Chondrocyte (in vitro differentiated cells): ENCODE data around the gene RIOK3. TPM values are rescaled to one million over a fixed set of nuclear protein-coding genes. Genes with fewer than 3 reads are reported as not detected.
A peak's percentile ranks its signal among the peaks of the same experiment; 100 is the strongest.

ENCODE experiments used
- DNase-seq: peaks from one replicate; pipeline ENCODE4 v3.0.0; 2021; ENCODE audit warnings: mixed read lengths, low spot score
- H3K27ac Mint-ChIP-seq: one replicate; pipeline ENCODE4 v1.8.0; 2021; ENCODE audit warnings: mild to moderate bottlenecking, moderate library complexity, mixed read lengths; ENCODE audit not compliant: unreplicated experiment
- H3K27me3 Mint-ChIP-seq: 2 replicates; pipeline ENCODE4 v1.8.0; 2021; ENCODE audit warnings: low read depth, mixed read lengths
- H3K36me3 Mint-ChIP-seq: 2 replicates; pipeline ENCODE4 v1.8.0; 2021; ENCODE audit warnings: low read depth, mixed read lengths
- H3K4me1 Mint-ChIP-seq: 2 replicates; pipeline ENCODE4 v1.8.0; 2021; ENCODE audit warnings: low read depth, mild to moderate bottlenecking, mixed read lengths
- H3K4me3 Mint-ChIP-seq: one replicate; pipeline ENCODE4 v1.8.0; 2021; ENCODE audit warnings: mild to moderate bottlenecking, moderate library complexity, mixed read lengths; ENCODE audit not compliant: unreplicated experiment
- H3K9me3 Mint-ChIP-seq: 2 replicates; pipeline ENCODE4 v1.8.0; 2021; ENCODE audit warnings: low read depth, mixed read lengths
- long read RNA-seq: library from polyadenylated mRNA; stranded (forward); transcript quantifications from one replicate; pipeline ENCODE4 v2.0.0, GENCODE V29; 2021
- total RNA-seq: library from RNA; stranded (reverse); gene quantifications from 3 replicates; pipeline ENCODE4 v1.2.1, GENCODE V29; 2021
- TF ChIP-seq, protein P1 (sequence below): fragments of 200-600 bp; sonication (generic); IDR thresholded peaks from 2 replicates; pipeline ENCODE4 v1.5.0; 2021; ENCODE audit warnings: antibody characterized with exemption, mild to moderate bottlenecking, moderate library complexity

The RIOK3 gene, protein sequence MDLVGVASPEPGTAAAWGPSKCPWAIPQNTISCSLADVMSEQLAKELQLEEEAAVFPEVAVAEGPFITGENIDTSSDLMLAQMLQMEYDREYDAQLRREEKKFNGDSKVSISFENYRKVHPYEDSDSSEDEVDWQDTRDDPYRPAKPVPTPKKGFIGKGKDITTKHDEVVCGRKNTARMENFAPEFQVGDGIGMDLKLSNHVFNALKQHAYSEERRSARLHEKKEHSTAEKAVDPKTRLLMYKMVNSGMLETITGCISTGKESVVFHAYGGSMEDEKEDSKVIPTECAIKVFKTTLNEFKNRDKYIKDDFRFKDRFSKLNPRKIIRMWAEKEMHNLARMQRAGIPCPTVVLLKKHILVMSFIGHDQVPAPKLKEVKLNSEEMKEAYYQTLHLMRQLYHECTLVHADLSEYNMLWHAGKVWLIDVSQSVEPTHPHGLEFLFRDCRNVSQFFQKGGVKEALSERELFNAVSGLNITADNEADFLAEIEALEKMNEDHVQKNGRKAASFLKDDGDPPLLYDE
- 50.3 to 51.5 TPM (median 51.4 TPM) in 3 replicates for total RNA-seq
- long read RNA-seq, full-length matches to known transcripts, result 51 of 56 reads
- long read RNA-seq, partial matches to known transcripts, result 1 of 56 reads
- long read RNA-seq, other reads (novel, unspliced or antisense), result 4 of 56 reads

DNA sequence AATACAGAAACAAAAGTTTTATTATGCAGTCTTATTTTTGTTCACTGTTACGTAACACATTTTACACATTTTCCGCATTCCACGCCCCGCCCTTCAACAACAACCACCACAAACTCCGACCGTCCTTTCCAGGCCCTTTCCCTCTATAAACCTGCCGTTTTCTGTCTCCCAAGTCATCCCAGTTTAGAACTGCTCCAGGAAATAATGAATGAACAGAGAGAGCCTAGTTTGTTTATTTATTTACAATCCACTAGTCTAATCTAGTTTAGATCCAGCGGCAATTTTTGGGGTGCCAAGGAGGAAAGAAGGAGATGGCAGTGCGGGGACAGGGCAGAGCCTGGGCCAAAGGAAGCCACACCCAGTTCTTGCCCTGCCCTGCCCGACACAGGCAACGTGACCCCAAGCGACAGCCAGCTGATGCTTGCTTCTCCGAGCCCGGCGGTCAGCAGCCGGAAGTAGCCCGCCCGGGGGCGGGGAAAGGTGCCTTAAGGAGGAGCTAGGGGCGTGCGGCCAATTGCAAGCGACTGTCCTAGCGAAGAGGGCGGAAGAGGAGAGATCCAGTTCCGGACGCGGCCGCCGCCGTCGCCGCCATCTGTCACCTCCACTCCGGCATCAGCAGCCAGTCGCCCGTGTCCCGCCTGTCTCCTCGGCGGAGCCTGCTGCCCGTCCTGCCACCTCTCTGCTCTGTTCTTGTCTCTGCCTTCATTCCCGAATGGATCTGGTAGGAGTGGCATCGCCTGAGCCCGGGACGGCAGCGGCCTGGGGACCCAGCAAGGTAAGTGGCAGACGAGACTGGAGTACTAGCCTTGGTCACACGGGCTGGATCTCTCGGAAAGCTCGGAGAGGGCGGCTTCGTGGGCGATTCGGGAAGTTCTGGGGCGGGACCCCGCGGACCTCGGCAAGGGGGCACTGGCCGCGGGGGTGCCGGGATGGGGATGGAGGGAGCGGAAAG is at the start of gene RIOK3:
RIOK3 (plus strand) TSS at position 560 of the 952 bp plus-strand sequence; CDS start at position 713, 153 bp downstream.
- DNase-seq, result peak; percentile 98
- peaks cover 45% of the 10 kb centered on the region for H3K4me1 Mint-ChIP-seq
- no peaks in the 10 kb centered on the region for H3K27me3 Mint-ChIP-seq
- H3K36me3 Mint-ChIP-seq, result peaks cover 2% of the 10 kb centered on the region
- H3K4me3 Mint-ChIP-seq, result peak within 1 kb of the TSS; percentile 99
- TF ChIP-seq, protein P1, sequence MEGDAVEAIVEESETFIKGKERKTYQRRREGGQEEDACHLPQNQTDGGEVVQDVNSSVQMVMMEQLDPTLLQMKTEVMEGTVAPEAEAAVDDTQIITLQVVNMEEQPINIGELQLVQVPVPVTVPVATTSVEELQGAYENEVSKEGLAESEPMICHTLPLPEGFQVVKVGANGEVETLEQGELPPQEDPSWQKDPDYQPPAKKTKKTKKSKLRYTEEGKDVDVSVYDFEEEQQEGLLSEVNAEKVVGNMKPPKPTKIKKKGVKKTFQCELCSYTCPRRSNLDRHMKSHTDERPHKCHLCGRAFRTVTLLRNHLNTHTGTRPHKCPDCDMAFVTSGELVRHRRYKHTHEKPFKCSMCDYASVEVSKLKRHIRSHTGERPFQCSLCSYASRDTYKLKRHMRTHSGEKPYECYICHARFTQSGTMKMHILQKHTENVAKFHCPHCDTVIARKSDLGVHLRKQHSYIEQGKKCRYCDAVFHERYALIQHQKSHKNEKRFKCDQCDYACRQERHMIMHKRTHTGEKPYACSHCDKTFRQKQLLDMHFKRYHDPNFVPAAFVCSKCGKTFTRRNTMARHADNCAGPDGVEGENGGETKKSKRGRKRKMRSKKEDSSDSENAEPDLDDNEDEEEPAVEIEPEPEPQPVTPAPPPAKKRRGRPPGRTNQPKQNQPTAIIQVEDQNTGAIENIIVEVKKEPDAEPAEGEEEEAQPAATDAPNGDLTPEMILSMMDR, result peak; percentile 3
- peak within 1 kb of the TSS; percentile 84 for H3K27ac Mint-ChIP-seq
- no peaks in the 10 kb centered on the region for H3K9me3 Mint-ChIP-seq

DNA sequence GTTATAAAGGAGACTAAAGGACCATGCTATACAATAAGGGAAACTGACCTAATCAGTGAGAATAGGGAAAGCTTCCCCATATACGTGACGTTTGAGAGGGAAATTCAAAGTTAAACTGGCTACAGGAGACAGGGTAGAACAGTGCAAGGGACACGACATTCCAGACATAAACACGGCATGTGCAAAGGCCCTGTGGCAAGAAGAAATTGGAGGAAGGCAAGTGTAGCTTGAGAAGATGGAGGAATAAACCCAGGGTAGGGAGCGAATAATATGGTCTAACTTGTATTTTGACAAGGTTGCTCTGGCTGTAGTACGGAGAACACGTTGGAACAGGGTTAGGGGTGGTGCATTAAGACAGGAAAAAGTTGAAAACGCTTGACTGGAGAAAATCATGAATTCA is 49.8 kb upstream of the RIOK3 start:
- Mint-ChIP-seq H3K9me3 (no peaks in the 10 kb centered on the region), H3K27ac (no peak overlapping the region), H3K4me1 (peaks cover 31% of the 10 kb centered on the region), H3K36me3 (peaks cover 3% of the 10 kb centered on the region), H3K27me3 (no peaks in the 10 kb centered on the region), H3K4me3 (no peak overlapping the region)
- TF ChIP-seq, protein P1, result no peak
- DNase-seq, result no peak

DNA sequence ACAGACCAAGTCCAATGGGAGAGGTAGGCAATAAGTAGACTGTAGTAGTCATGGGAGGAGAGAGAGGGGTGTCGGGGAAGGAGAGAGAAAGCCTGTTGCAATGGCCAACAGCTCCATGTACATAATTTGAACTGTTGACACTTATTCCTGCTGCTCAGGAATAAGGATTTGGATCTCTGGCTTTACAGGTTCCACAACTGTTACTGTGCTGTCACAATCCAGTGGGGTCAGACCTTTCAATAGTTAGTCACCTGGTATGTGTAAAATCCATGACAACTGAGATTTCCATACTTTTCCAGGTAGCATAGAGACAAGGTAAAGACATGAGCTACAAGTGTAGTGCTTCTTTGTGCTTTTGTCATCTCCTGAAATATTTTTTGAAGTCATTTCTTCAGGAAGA is 47.5 kb upstream of the RIOK3 start:
- Mint-ChIP-seq H3K27ac (no peak overlapping the region), H3K36me3 (peaks cover 5% of the 10 kb centered on the region)

DNA sequence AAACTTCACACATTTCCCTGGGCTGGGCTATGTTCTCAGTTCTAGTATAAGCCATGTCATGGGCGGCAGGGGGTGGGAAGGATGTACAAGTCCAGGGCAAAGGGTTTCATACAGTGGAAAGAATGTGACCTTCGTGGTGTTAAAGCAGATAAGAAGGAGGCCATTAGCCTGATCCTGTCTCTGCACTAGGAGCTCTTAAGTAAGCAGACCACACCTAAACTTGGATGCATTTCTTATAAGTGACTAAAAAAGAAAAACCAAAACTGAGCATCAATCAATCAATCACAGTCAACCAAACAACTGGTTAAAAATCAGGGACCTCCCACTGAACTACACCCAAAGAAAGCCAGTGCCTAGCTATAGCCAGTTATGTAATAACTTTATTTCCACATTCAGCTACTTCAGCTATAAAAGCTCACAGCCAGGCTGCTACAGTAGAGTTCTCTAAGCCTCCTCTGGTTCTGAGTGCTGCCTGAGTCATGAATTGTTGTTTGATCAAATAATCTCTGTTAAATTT is 46.8 kb upstream of the RIOK3 start:
- Mint-ChIP-seq H3K4me3 (no peak overlapping the region), H3K36me3 (peaks cover 5% of the 10 kb centered on the region), H3K4me1 (peaks cover 21% of the 10 kb centered on the region), H3K27ac (peak overlapping the region; percentile 29), H3K27me3 (no peaks in the 10 kb centered on the region), H3K9me3 (no peaks in the 10 kb centered on the region)
- TF ChIP-seq, protein P1, result no peak
- no peak for DNase-seq

More for the DNA sequence above, 47.5 kb upstream of the RIOK3 start:
- Mint-ChIP-seq H3K9me3 (no peaks in the 10 kb centered on the region), H3K27me3 (no peaks in the 10 kb centered on the region), H3K4me1 (peaks cover 26% of the 10 kb centered on the region), H3K4me3 (no peak overlapping the region)
- DNase-seq, result no peak
- TF ChIP-seq, protein P1, result no peak
